ENCODE data around the gene BMP7. TPM values are rescaled to one million over a fixed set of nuclear protein-coding genes. Genes with fewer than 3 reads are reported as not detected.

Gene BMP7
- total RNA-seq, 4 donors from 2014 or later: 0.44 to 0.82 TPM; not detected in 2

DNA sequence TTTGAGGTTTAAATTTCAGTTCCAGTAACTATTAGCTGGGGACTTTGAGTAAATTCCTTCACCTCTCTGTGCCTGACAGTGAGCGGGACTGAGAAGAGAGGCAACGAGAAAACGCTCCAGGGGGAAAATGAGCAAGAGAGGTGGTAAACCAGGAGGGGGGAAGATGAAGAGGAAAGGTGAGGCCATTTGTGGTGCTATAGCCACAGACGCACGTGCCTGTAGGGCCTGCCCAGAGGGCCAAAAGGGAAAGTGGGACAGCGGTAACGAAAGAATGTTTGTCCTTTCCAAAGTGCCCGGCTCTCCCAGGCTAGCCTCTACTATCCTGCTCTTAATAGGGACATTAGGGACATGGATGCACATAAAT lies 99.2 kb downstream of the BMP7 start:
- TF ChIP-seq, protein P1, sequence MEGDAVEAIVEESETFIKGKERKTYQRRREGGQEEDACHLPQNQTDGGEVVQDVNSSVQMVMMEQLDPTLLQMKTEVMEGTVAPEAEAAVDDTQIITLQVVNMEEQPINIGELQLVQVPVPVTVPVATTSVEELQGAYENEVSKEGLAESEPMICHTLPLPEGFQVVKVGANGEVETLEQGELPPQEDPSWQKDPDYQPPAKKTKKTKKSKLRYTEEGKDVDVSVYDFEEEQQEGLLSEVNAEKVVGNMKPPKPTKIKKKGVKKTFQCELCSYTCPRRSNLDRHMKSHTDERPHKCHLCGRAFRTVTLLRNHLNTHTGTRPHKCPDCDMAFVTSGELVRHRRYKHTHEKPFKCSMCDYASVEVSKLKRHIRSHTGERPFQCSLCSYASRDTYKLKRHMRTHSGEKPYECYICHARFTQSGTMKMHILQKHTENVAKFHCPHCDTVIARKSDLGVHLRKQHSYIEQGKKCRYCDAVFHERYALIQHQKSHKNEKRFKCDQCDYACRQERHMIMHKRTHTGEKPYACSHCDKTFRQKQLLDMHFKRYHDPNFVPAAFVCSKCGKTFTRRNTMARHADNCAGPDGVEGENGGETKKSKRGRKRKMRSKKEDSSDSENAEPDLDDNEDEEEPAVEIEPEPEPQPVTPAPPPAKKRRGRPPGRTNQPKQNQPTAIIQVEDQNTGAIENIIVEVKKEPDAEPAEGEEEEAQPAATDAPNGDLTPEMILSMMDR (IDR thresholded peaks at IDR 0.05; ENCODE audit: low read depth): no peak

DNA sequence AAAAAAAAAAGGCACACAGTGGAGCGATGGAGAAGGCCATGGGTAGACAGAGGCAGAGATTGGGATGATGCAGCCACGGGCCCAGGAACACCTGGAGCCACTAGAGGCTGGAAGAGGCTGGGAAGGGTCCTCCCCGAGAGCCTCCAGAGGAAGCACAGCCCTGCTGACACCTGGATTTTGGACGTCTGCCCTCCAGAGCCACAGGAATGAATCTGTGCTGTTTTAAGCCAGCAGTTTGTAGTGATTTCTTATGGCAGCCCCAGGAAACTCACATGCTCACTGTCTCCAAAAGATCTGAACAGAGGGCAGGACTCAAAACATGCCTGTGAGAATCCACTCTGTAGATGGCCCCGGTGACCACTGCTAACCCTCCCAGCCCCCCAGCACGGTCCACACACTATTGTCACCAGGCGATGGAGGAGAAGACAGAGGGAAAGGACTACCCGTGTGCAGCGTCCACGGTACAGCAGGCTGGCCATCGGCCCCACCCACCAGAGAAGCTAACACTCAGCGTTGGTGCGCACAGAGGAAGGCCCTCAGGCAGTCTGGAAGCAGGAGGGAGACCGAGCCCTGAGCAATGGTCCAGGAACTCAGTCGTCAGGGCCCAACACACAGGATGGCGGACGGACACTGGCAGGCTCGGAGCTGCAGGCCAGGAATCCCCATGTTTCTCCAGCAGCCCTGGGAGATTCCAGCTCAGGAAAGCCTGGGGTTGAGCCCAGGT lies 99.7 kb downstream of the BMP7 start:
- TF ChIP-seq, protein P1 (IDR thresholded peaks at IDR 0.05; ENCODE audit: low read depth): peak; percentile 86

DNA sequence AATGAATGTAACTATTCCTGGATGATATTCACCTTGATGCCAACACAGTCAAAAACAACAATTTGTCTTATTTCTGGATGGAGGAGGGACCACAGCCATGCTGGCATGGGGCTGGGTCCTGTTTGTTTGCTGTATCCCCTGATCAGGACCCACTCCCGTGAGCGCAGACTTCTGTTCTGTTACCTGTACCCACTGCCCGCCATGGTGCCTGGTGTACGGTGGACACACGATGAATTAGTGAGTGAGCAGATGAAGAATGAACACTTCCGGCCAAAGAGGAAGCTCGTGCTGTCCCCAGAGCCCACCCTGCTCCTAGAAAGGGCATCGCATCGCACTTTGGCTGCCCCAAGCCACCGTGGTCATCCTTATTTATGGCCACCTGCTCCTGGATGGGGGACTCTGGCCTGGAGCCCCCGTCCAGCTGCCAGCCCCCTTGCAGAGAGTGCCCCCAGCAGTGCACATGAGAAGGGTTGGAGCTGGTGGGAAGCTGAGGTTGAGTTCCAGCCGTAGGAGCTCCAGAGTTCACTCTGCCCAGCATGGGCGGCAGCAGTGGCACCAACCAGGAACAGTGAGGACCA lies 100.9 kb downstream of the BMP7 start:
- TF ChIP-seq, protein P1 (IDR thresholded peaks at IDR 0.05; ENCODE audit: low read depth): no peak

DNA sequence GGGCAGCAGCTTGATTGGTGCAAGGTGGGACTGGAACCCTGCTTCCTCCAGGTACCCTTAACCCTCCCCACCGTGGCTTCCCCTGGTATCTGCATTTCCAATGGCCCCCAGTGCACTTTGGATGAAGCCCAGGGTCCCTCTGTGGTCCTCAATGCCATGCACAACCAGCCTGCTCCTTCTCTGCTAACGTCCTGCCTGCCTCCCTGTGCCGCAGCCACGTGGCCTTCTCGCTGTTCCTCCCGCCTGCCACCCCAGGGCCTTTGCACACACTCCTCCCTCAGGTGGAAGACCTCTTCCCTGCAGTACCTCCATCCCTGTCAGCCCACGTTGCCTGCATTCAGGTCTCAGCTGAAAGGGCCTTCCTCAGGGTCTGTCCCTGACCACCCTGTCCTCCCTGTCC lies 101.6 kb downstream of the BMP7 start:
- TF ChIP-seq, protein P1 (IDR thresholded peaks at IDR 0.05; ENCODE audit: low read depth): peak; percentile 82

DNA sequence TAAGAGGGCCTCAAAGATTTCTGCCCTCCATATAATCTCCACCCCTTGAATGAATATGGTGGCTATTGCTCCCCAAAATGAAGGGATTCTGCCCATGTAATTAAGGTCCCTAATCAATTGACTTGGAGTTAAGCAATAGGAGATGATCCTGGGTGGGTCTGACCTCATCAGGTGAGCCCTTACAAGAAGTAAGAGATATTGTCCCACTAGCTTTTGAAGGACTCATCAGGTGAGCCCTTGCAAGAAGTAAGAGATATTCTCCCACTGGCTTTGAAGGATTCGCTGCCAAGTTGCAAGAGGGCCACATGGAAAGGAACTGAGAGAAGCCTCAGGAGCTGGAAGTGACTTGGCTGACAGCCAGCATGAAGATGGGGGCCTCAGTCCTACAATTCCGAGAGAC lies 103.4 kb downstream of the BMP7 start:
- TF ChIP-seq, protein P1 (IDR thresholded peaks at IDR 0.05; ENCODE audit: low read depth): peak; percentile 13

DNA sequence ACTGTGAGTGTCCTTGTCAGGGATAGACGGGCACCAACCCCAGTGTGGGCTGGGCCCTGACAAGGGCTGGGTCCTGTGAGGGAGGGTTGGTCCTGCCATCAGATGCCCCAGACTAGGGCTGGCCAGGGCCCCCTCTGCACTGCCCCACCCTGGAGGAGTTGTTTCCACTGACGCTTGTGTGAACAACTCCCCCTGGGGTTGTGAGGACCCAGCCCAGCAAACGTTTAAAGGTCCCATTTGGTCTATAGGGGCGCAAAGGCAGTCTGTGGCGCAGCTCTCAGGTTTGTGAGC lies 104.1 kb downstream of the BMP7 start:
- TF ChIP-seq, protein P1 (IDR thresholded peaks at IDR 0.05; ENCODE audit: low read depth): no peak

DNA sequence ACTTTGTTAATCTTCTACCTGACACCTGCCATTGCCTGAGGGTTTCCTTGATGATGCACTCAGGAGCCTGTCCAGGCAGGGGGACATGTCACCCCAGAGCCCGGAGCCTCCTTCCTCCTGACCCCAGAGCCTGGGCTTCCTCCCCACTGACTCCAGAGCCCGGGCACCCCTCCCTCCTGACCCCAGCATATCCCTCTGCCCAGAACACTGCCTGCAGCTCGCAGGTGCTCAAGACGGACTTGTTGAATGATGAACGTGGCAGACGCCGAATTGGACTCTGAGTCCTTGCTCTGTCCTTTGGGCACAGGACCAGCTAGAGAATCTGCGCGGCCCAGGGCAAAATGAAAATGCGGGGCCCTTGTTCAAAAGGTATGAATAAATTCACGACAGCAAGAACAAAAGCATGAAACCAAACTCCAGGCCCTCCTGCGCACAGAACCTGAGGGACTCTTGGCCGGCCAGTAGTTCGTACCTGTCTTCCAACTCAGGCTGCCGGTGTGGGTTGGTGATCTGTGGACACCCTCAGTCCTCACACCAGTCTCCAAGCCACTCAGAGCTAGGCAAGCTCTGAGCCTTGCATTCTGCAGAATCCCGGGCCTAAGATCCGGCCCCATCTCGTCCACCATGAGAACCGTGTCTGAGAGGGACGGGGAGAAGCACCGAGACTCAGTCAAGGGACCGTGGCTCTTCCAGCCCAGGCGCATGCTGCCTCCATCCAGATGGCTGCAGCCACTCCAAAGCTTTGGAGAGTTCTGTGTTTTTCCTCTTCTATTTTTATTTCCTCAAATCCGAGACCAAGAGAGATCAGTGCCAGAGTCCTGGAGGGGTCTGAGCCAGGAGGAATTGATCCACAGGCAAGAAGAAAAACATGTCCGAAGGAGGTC lies 104.7 kb downstream of the BMP7 start:
- TF ChIP-seq, protein P1 (IDR thresholded peaks at IDR 0.05; ENCODE audit: low read depth): no peak
